ENCODE data around the gene VSTM2B.
A peak's percentile ranks its signal among the peaks of the same experiment; 100 is the strongest.
"Not testable (repeated sequence)": the region's sequence is repeated elsewhere in the genome, so short reads cannot be mapped to it uniquely, and the experiment has no call there.

Gene VSTM2B

DNA sequence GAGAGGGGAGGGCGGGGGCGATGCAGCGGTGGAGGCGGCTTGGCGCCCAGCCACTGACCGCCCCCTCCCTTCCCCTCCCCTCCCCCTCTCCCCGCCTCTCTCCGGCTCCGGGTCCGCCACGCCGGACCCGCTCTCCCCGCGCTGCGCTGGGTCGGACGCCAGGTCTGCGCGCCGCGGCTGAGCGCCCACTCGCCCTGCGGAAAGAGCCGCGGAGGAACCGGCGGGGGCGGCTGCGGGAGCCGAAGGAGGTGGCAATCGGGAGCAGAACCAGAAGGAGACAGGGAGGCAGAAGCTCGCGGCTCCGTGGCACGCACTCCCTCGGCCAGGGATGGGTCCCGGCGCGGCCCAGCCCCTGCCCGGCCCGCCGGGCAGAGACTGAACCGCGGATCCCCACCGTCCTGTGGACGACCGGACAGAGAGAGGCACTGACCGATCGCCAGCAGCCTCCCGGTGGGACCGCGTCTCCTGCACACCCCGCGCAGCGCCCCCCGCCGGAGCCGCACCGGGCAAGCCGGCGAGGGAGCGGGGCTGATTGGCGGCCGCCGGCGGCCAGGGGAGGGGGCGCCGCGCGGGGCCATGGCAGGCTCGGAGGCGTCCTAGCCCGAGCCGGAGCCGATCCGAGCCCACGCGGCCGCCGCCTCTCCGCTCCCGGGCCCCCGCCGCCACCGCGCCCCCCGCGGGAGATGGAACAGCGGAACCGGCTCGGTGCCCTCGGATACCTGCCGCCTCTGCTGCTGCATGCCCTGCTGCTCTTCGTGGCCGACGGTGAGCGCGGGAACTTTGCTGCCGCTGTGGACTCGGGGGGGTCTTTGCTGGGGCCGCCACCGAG, at the start of gene VSTM2B:
VSTM2B (plus strand) TSS at position 94 of the 829 bp plus-strand sequence; CDS start at position 684, 590 bp downstream.
- DNase-seq = no peak

DNA sequence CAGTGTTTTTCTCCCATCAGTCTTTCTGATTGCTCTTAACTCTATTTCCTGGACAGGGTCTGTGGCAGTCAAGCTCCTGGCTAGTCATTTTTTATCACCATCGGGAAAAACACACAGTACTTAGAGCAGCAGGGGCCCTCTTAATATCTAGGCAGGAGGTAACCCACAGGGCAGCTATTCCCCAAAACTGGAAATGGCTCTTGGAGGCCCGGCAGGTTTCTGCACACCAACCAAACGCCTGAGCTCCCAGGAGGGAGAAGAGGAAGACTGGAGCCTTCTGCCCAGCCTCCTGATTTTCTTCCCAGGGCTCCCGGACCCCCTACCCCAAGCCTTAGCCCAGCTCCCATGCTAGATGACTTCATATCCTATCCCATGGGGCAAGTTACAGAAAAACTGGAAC, 49.3 kb upstream of the VSTM2B start:
- no peak for DNase-seq

DNA sequence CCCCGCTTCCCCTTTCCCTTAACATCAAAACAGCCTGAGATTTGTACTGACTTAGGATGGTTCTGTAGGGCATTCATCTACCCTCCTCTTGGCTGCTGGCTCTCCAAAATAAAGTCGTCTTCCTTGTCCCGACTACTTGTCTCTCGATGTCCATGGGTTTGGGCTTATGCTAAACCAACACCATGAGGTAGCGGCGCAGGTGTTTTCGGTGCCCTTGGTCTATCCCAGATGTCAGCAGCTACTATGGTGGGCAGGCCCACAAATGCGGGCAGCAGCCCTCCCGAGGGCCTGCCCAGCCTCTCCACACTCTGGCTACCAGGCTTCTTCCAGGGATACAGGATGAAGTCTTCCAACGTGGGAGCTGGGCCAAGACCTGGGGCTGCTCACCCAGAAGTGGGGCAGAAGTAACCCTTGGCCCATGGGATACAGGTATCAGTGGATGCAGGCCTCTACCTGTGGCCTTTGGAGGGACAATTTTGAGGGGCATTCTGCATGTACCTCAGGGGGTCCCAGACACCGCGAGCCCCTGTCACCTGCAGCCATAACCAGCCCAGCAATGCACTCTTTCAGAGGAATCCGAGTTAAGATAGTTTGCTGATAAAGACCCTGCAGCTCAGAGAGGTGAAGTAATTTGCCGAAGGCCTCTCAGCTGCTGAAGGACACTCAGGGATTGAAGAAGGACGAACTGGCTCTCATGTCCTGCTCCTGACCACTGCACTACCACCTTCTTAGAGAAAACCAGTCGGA, 47.8 kb upstream of the VSTM2B start:
- no peak for DNase-seq

DNA sequence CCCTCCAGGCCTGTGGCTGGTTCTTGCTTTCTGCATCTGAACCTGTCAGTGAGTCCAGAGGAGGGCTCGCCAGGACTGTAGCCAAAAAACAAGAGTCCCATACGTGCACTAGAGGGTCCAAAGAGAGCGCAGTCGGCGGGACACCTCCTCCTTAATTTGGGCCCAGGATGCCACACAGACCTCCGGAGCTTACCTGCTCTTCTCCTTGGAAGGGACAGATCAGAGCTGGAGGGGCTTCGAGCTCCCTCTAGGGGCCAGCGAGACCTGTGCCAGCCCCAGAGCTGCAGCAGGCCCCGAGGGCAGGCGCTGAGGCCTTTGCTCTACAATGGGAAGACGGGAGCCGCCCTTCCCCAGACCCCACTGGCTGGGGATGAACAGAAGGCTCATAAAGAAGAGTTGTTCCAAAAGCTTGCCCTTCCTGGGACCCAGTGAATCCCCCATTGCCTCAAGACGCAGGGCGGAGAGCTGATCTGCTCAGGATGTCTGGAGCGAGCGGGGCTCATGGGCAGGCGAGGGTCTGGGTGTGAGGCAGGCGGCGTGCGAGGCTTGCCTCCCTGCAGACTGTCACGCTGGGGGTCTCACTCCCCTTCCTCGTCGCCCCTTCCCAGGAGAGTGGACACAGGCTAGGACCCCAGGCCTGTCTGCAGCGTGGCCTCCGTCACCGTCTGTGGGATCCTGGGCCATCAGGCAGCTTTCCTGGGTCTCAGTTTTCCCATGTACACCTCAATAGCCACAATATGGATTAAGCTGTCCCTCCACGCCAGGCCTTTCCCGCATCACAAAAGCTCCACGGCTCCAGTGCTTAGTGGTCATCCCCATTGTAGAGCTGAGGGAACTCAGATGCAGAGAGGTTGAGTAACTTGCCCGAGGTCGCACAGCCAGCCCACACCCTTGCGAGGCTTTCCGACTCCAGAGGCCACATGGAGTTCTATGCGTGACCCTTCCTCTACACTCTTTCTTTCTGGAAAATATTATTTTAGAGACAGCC, 46.9 kb upstream of the VSTM2B start:
- peak; percentile 10 for DNase-seq

DNA sequence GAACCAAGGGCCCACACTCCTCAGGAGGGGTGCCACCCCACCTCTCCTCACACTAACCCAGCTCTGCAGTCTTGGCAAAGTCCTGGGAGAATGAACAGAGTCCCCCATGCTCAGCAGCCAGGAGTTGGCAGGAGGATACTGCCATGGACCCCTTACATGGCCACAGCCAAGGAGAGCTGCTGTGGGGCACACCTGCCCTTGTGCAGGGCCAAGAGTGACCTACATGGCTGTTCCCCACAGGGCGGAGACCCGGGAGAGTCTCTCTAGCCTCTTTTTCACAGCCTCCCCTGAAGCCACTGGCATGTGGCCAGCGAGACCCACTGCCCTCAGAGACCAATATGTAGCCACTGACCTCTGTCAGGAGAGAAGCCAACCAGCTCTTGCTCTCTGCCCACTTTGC, 45.9 kb upstream of the VSTM2B start:
- DNase-seq = no peak

DNA sequence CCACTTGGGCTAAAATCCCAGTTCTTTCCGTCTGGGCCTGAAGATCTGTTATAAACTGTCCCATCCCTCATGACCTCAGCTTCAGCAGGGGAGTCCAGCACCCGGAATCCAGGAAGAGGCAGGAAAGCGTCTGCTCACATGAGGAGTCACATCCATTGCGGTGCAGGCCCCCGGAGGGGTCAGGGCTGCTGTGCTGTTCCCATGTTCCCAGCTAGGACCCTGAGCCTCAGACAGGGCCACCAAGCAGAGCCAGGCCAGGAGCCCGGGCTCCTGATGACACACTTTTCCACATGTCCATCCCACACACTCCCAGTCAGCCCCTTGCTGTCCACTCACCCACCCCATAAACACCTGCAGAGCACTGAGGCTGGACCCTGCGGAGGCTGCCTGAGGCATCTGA, 45.3 kb upstream of the VSTM2B start:
- DNase-seq = no peak

DNA sequence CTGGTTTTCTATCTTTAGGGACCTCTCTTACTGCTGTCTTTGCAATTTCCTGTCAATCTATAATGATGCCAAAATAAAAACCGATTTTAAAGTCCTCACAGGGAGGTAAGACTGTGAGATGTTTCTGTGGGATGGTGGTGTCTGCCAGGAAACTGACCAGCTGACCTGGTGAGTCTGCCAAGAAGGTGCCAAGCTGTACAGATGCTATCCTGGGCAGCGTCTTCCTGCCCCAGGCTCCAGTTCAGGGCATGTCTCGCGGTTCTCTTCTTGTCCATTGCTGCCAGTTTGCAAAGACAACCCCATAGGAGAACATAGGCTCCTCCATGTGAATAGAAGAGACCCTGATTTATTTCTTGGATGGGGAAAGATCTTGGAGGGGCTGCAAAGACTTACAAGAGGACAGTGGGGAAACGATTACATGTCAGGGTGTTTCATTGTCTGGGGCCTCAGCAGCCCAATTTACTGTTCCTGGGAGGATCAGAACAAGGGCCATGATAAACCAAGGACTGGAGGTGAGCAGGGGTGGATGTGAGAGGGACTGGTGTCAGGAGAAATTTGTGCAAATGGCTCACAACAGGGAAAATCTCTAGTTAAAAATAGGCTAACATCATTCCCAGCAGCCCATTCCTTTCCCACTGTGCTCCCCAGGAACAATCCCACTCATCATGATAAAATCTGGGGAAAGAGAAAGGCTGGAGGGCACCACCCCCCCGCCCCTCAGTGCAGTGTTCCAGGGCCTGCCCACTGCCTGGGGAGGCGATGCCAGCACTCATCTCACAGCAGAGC, 42.7 kb upstream of the VSTM2B start:
- DNase-seq = no peak

DNA sequence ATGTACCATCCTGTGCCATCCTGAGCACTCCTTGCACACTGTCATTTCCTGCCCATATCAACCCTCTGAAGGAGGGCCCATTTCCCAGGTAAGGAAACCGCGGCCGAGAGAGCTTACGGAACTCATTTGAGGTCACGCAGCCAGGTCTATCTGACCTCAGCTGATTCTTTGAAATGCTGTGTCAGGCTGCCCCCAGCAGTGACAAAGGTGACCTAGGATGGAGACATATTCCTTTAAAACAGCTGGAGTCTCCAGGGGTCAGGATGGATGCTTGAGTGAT, 42.2 kb upstream of the VSTM2B start:
- DNase-seq = no peak

DNA sequence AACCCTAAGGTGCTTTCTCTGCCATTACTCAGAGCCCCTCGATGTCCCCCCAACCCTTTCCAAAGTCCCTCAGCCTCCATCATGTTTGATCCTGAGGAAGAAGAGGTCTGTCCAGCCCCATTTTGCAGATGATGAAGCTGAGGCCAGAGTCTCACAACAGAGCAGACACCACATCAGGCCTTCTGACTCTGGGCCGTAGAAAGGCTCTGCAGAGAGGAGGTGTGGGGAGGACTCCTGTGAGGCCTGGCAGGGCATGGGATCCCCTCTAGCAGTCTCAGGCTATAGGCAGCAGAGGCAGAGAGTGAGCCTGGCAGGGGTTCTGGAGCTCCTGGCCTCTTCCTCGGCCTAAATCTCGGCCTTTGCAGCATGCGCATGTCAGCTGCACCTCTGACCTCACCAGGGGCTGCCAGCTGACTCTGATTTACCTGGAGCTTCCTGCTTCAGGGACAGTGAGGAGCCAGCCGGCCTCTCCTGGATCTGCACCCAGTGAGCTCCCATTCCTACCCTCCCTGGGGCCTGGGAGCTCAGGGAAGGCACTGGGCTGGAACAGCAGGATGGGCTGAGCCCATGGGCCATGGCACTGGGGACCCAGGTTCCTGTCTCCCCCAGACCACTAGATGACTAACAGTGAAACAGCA, 41.7 kb upstream of the VSTM2B start:
- DNase-seq = no peak

DNA sequence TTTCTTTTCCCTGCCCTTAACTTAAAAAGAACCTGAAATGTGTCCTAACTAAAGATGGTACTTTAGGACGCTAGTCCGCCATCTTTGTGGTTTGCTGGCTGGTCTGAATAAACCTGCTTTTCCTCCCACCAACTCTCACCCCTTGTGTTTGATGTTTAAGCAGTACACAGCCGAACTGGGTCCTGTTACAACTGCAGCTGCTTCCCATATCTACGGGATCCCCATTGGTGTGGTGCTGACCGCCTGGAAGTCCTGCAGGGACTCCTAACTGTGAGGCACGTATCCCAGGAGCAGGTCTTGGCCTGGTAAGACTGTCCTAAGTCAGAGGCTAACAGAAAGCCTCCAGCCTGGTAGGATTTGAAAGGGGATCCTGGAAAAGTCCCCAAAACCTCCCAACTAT, 40.9 kb upstream of the VSTM2B start:
- DNase-seq = no peak

DNA sequence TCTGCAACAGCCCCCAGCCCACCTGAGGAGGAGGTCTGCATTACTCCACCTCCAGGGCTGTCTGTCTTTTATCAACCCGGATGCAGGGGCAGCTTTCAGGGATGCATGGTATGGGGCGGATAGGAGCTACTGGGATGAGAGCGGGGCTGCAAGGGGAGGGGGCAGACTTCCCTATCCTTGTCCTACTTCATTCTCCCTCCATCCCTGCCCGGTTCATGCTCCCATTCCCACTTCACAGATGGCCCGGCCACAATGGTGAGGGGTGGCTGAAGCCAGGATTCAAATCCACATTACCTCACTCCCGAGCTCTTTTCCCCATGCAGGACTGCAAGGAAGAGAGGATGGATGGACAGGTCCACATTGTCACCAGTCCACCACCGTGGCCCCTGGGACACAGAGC, 40.5 kb upstream of the VSTM2B start:
- DNase-seq = no peak

DNA sequence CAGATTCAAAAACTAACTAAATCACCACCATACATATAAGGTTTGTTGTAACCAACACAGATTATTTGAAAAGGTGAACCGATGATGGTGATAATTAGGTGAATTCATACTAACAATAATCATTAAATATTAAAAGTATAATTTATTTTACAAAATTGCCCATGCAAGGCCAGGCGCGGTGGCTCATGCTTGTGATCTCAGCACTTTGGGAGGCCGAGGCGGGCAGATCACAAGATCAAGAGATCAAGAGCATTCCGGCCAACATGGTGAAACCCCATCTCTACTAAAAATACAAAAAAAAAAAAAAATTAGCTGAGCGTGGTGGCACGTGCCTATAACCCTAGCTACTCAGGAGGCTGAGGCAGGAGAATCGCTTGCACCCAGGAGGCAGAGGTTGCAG, 38.8 kb upstream of the VSTM2B start:
- not testable (repeated sequence) for DNase-seq

DNA sequence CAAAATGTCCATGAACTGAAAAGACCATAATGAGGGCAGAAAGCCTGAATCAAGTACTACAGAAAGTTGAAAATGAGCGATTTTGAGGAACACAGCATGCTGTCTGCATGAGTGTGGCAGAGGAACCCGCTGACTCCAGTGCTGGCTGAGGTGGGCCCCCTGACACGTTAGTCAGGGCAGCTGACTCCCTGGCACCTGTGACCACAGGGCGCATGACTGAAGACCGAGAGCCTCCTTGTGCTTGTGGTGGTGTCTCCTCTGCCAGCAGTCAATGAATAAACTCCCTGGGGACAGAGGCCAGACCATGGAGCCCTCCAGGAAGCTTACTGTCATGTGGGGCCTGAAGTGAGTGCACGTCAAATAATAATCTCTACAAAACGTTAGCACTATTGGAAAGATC, 38.4 kb upstream of the VSTM2B start:
- no peak for DNase-seq

DNA sequence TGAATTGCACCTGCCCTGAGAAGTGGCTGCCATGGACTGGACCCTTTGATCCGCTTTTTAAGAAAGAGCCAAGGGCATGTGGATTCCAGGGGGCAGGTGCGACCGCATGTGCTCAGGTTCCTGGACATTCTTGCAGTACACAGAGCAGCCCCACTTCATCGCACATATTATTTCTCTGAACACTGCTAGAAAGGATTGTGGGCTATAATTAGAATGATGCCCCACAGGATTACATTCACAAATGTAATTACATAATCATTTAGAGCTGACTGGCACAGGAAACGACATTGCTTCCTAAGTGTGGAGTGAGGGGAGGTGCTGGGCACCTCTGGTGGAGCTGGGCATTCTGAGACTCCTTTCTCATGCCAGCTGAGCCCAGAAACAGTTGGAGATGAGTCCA, 37.5 kb upstream of the VSTM2B start:
- no peak for DNase-seq

DNA sequence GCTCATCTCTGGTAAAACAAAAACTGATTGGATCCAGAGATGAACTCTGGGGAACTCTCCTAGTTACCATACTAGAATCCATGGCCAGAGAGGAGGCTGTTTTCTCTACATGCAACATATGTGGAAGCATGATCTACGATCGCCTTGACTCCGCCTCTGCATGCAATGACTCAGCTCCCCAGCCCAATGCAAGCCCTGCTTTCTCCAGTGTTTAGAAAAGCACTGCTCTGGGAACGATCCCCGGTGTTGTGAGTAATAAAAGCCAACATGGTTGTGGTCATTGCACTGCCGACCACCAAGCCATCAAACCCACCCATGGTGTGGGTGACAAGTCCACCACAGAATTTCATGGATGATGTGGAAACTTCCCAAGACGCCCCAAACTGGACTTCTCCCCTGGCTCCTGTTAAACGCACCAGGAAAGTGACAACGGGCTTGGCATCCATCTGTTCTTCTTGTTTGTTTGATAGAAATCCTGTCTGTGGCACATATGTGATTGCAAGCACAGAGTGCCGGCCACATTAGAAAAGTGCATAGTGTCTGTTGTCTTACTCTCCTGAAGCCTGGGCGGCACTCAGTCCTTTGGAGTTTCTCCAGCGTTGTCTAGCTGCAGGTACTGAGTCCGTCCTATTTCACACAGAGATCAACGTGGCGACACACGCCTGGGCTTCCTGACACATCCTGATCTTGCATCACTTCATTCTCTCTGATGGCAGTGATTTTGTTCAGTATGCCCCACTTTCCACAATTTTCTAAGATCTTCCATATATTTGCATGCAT, 36.4 kb upstream of the VSTM2B start:
- DNase-seq = no peak

DNA sequence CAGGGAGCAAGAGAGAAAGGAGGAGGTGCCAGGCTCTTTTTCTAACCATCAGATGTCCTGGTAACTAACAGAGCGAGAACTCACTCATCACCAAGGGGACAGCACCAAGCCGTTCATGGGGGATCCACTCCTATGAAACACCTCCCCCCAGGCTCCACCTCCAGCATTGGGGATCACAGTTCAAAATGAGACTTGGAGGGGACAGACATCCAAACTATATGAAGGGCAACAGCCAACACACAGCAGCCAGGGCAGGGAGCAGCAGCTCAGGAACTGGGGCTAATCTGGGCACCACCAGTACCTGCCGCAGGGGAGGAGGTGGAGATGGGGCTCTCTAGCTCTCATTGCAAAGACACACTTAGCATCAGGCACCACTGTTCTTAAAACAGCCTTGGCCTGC, 34.3 kb upstream of the VSTM2B start:
- DNase-seq = no peak

DNA sequence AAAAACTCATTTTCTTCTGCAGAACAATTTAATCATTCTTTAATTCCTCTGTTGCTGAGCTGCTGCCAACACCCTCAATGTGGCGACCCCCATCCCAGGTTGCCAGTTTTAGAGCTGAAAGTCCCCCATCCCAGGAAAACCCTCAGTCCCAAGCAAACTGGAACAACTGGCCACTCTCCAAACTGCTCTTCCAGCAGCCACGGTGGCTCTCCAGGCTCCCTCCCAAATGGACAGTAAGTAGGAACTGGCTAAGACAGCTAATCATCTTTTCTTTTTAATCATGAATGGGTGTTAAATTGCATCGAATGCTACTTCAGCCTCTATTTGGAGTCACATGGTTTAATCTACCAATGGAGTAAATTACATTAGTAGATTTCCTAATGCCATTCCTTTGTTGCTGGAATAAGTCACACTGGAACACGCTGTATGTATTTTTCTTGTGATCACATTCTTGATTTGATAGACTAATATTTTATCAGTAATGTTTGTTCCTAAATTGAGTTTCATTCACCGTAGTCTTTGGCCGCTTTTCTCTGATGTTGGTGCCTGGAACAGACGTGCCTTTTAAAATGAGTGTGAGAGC, 33.7 kb upstream of the VSTM2B start:
- DNase-seq = no peak

DNA sequence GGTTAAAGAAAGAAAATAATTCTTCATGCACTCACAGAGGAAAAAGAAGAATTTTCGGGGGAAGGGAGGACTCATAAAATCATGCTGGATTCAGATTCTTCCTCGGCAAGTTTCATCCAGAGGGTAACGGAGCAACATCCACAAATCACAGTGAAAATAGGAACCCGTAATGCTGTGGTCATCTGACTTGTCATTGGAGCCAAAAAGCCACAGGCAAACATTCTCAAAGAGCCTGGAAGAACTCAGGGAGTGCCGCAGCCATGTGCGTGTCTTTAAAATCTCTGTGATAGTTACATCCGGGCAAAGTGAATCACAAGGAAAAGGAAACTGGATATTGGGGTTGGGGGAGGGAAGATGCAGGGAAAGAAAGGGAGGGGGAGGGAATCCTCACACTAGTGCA, 33.0 kb upstream of the VSTM2B start:
- no peak for DNase-seq

DNA sequence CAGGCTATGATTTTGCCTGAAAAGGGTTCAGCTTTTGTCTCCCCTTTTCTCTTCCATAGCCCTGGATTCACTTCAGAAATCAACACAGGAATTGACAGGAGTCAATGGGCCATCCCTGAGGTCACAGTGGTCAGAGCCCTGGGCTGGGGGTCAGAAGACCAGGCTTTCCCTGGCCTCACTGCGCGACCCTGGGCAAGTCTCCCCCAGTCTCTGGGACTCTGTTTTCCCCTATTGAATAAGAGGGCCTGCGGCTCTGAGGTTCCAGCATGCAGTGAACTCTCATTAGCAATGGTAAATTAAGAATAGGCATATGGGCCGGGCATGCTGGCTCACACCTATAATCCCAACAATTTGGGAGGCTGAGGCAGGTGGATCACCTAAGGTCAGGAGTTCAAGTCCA, 30.7 kb upstream of the VSTM2B start:
- DNase-seq = no peak

DNA sequence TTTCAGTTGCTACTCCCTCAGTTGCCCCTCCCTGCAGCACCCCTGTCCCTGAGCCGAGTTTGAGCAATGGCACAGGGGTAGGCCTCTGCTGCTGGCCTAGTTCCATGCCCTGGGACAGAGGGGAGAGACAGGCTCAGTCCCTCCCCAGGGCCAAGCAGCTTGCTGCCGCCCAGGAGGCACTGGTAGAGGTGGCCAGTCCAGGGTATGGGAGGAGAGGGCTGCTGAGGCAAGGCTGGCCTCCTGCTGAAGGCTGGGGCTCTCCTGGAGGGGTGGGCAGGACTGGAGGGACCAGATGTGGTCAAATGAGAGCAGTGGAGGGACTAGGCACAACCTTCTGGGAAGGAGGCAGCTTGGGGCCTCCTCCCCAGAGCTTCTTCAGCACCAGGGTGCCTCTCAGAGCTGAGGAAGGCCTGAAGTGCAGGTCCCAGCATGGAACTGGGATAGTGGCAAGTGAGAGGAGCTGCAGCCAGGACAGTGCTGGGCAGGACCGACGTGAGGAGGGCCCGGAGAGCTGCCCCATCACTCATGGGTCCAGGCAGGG, 29.8 kb upstream of the VSTM2B start:
- no peak for DNase-seq

DNA sequence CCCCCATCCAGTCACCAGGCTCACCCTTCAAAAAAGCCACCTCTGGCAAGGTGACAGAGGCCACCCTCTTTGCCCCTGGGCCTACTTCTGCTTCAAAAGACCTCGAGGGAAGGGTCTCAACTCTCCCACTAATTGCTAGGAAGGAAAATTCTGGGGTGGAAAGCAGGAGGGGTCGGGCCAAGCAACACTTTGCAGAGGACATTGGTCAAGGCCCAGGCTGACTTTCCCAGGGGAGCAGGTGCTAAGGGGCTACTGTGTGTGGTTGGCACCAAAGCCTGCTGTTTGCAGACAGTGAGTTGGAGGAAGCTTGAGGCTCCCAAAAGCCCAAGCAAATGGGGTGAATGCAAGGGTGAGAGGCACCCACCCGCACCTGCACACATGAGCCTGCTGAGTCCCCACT, 28.6 kb upstream of the VSTM2B start:
- DNase-seq = no peak
